GM23248 (cell line): ENCODE data around the gene FAM83F.

Experiments used
- EZH2 ChIP-seq: fragments of 200-600 bp; sonication (generic); IDR thresholded peaks from 2 replicates; pipeline ENCODE4 v1.6.1; 2018; ENCODE audit warnings: antibody characterized with exemption, mild to moderate bottlenecking; ENCODE audit not compliant: insufficient read depth, poor library complexity, severe bottlenecking
- EZH2phosphoT487 ChIP-seq: fragments of 200-600 bp; sonication (generic); IDR thresholded peaks from 2 replicates; pipeline ENCODE4 v1.6.1; 2018; ENCODE audit warnings: antibody characterized with exemption, moderate library complexity, mild to moderate bottlenecking, low read depth; ENCODE audit not compliant: insufficient read depth

- TF ChIP-seq EZH2 (no peak), EZH2phosphoT487 (no peak)
Observed at GRCh38 chr22:40002935-40003715, 8.4 kb downstream of the FAM83F start.
